B cell (primary cell): Measurements from ENCODE around the gene MSI1. TPM values are rescaled to one million over a fixed set of nuclear protein-coding genes. Genes with fewer than 3 reads are reported as not detected.

Experiments
- ATAC-seq: fragments of 200-7000 bp; cut with Tn5 transposase; one replicate; pipeline ENCODE4 v1.10.0; 2021; ENCODE audit warnings: low read depth, mild to moderate bottlenecking, moderate number of reproducible peaks, moderate library complexity
- CTCF ChIA-PET: fragments of 350-600 bp; sonication (Branson Sonifier 250); formaldehyde crosslinking; loops from one replicate; lab custom pipeline; 2021; ENCODE audit warnings: antibody characterized with exemption, inconsistent platforms; lab: Charles Lee
- POLR2A ChIA-PET: fragments of 350-600 bp; sonication (Branson Sonifier 250); formaldehyde crosslinking; loops from one replicate; lab custom pipeline; 2021; ENCODE audit warnings: antibody characterized with exemption; lab: Charles Lee
- DNase-seq: peaks from one replicate; pipeline ENCODE4 v3.0.0; 2013
- H2AFZ ChIP-seq: 2 replicates; pipeline ENCODE4 v1.6.1; 2012; ENCODE audit warnings: mild to moderate bottlenecking, low read depth, low read length; ENCODE audit not compliant: insufficient read depth, poor library complexity, severe bottlenecking
- H3K27ac ChIP-seq, 2 donors: 1 replicate in 1 of 2; 2 replicates in 1 of 2; pipeline ENCODE4 v1.5.1; 2012 to 2013; ENCODE audit warnings: low read length in 2 of 2, mild to moderate bottlenecking in 2 of 2, moderate library complexity in 1 of 2
- H3K27me3 ChIP-seq, 4 experiments: fragments of 200-600 bp in 1 of 4; sonication (generic) in 1 of 4; replicated peaks in 1 of 4; 1 replicate in 2 of 4; 2 replicates in 2 of 4; pipeline versions ENCODE4 v1.6.1 to v1.7.0; 2013 to 2016; ENCODE audit warnings: low read length in 3 of 4, mild to moderate bottlenecking in 2 of 4, mixed read lengths in 1 of 4, moderate library complexity in 1 of 4; ENCODE audit not compliant: insufficient read depth in 4 of 4, control insufficient read depth in 3 of 4; ENCODE audit errors: control extremely low read depth in 1 of 4
- H3K36me3 ChIP-seq, 2 experiments: replicated peaks in 1 of 2; 1 replicate in 1 of 2; 2 replicates in 1 of 2; pipeline versions ENCODE4 v1.6.1 to v1.7.1; 2013; ENCODE audit warnings: low read length in 1 of 2; ENCODE audit not compliant: insufficient read depth in 2 of 2, control insufficient read depth in 1 of 2; ENCODE audit errors: control extremely low read depth in 1 of 2, extremely low read depth in 1 of 2
- H3K4me1 ChIP-seq, 2 donors: fragments of 200-600 bp in 1 of 2; sonication (generic) in 1 of 2; 1 replicate in 1 of 2; 2 replicates in 1 of 2; pipeline versions ENCODE4 v1.5.1 to v1.6.1; 2013 to 2017; ENCODE audit warnings: low read length in 2 of 2; ENCODE audit not compliant: control insufficient read depth in 2 of 2, insufficient read depth in 2 of 2
- H3K4me2 ChIP-seq: replicated peaks from 2 replicates; pipeline ENCODE3; 2012; ENCODE audit warnings: mild to moderate bottlenecking, low read depth, low read length; ENCODE audit not compliant: poor library complexity, severe bottlenecking
- H3K4me3 ChIP-seq, 5 experiments: fragments of 200-600 bp in 1 of 5; sonication (generic) in 1 of 5; 1 replicate in 3 of 5; 2 replicates in 2 of 5; pipeline versions ENCODE4 v1.5.1 to v1.7.0; 2011 to 2016; ENCODE audit warnings: low read length in 4 of 5, mild to moderate bottlenecking in 4 of 5, low read depth in 2 of 5, control low read depth in 1 of 5, moderate library complexity in 1 of 5; ENCODE audit not compliant: insufficient read depth in 1 of 5; ENCODE audit errors: control extremely low read depth in 1 of 5, extremely low read depth in 1 of 5
- H3K79me2 ChIP-seq: fragments of 200-600 bp; sonication (generic); one replicate; pipeline ENCODE4 v1.6.0; 2016; ENCODE audit warnings: low read length; ENCODE audit not compliant: control insufficient read depth, insufficient read depth
- H3K9ac ChIP-seq: fragments of 200-600 bp; sonication (generic); 2 replicates; pipeline ENCODE4 v1.6.1; 2017; ENCODE audit warnings: mild to moderate bottlenecking, low read length, moderate library complexity
- H3K9me3 ChIP-seq, 3 donors: one replicate each; pipeline versions ENCODE4 v1.6.1 to v1.7.1; 2013; ENCODE audit warnings: low read length in 2 of 3; ENCODE audit not compliant: control insufficient read depth in 2 of 3, insufficient read depth in 1 of 3; ENCODE audit errors: control extremely low read depth in 1 of 3
- H4K20me1 ChIP-seq: 2 replicates; pipeline ENCODE4 v1.6.0; 2012; ENCODE audit warnings: mild to moderate bottlenecking, low read length; ENCODE audit not compliant: insufficient read depth, control insufficient read depth, poor library complexity, severe bottlenecking
- H3K27ac Mint-ChIP-seq: one replicate; pipeline ENCODE4 v1.8.0; 2021; ENCODE audit warnings: mixed read lengths
- H3K27me3 Mint-ChIP-seq: one replicate; pipeline ENCODE4 v1.8.0; 2021; ENCODE audit warnings: mixed read lengths
- H3K4me1 Mint-ChIP-seq: one replicate; pipeline ENCODE4 v1.8.0; 2021; ENCODE audit warnings: mixed read lengths
- H3K4me3 Mint-ChIP-seq: one replicate; pipeline ENCODE4 v1.8.0; 2021; ENCODE audit warnings: mixed read lengths
- H3K9me3 Mint-ChIP-seq: one replicate; pipeline ENCODE4 v1.8.0; 2022; ENCODE audit warnings: mixed read lengths; ENCODE audit not compliant: insufficient read depth
- CTCF ChIP-seq: fragments of 200-600 bp; IDR thresholded peaks from one replicate; pipeline ENCODE4 v1.8.0; 2022; ENCODE audit warnings: antibody characterized with exemption, mild to moderate bottlenecking
- EZH2 ChIP-seq: IDR thresholded peaks from 2 replicates; pipeline ENCODE4 v1.6.1; 2012; ENCODE audit warnings: borderline replicate concordance, low read depth, mild to moderate bottlenecking, moderate library complexity, low read length; ENCODE audit not compliant: insufficient read depth, poor library complexity, severe bottlenecking
- WGBS: methylation state at CpG from one replicate; pipeline ENCODE4 v1.1.5; 2013; ENCODE audit warnings: missing lambda C conversion rate; ENCODE audit not compliant: insufficient coverage; 5-methylcytosine and 5-hydroxymethylcytosine counted together
- intact Hi-C: fragments of 100-400 bp; cut with micrococcal nuclease; formaldehyde crosslinking; loops from one replicate; pipeline ENCODE4 v1.10.0; 2022
- polyA plus RNA-seq: library from polyadenylated mRNA; depleted of rRNA; stranded (reverse); fragments of >200 nt; gene quantifications from 2 replicates; pipeline ENCODE4 v1.2.3, GENCODE V29; 2012
- total RNA-seq, 2 donors: library from RNA; stranded (reverse); fragments of 120-200 nt in 1 of 2; gene quantifications; 1 replicate in 1 of 2; 2 replicates in 1 of 2; pipeline versions ENCODE4 v1.2.3 to v1.2.4, GENCODE V29; 2013 to 2022

Gene MSI1
- total and polyA plus RNA-seq, 2 donors (not counting 1 experiment from before 2014, with no cell fraction given) = not detected

- Histone ChIP-seq H3K79me2 (no peaks in the 10 kb centered on the region), H3K36me3 (no peaks in the 10 kb centered on the region), H2AFZ (no peak overlapping the region), H3K27ac (no peak overlapping the region), H3K4me3 (no peak overlapping the region), H3K9ac (no peak overlapping the region), H3K4me2 (no peak overlapping the region), H3K9me3 (no peaks in the 10 kb centered on the region), H4K20me1 (no peaks in the 10 kb centered on the region), H3K4me1 (peaks cover 8 to 23% of the 10 kb centered on the region in 2 donors), H3K27me3 (peaks cover 0 to 81% (median 42%) of the 10 kb centered on the region in 4 experiments)
- 68% methylated on average over 7 of the region's 7 CpGs for WGBS
- TF ChIP-seq EZH2 (no peak), CTCF (no peak)
- H3K27me3 Mint-ChIP-seq = peaks cover 80% of the 10 kb centered on the region
- H3K4me1 Mint-ChIP-seq = peaks cover 19% of the 10 kb centered on the region
- CTCF ChIA-PET = interaction anchor here (0.8 to 3.5 kb wide), 4 partner anchors 10 to 99 kb away, joined by 3 to 13 read pairs (median 3); no protein-coding TSS in a partner anchor
- ATAC-seq (no peak), DNase-seq (no peak)
- no peaks in the 10 kb centered on the region for H3K9me3 Mint-ChIP-seq
- POLR2A ChIA-PET = interaction anchor here (0.6 kb wide), 1 partner anchor 76 kb away, joined by 4 read pairs; no protein-coding TSS in a partner anchor
- H3K27ac Mint-ChIP-seq = no peak overlapping the region
- H3K4me3 Mint-ChIP-seq = peak overlapping the region; percentile 67
- intact Hi-C loops = no loop called here
Observed at GRCh38 chr12:120366845-120367232, 2.1 kb downstream of the MSI1 start.

- no peak overlapping the region for H2AFZ ChIP-seq
- no peaks in the 10 kb centered on the region for H3K36me3 ChIP-seq
- H3K9me3 Mint-ChIP-seq = no peaks in the 10 kb centered on the region
- peaks cover 0 to 79% (median 40%) of the 10 kb centered on the region in 4 experiments for H3K27me3 ChIP-seq
- H3K79me2 ChIP-seq = no peaks in the 10 kb centered on the region
- ChIA-PET CTCF (interaction anchor here (1.0 to 3.5 kb wide), 3 partner anchors 9 to 100 kb away, joined by 3 to 13 read pairs (median 3); no protein-coding TSS in a partner anchor), POLR2A (no interaction called here)
- TF ChIP-seq EZH2 (no peak), CTCF (no peak)
- 88% methylated on average over 7 of the region's 7 CpGs for WGBS
- peaks cover 75% of the 10 kb centered on the region for H3K27me3 Mint-ChIP-seq
- no peak overlapping the region for H3K4me3 Mint-ChIP-seq
- no peaks in the 10 kb centered on the region for H3K9me3 ChIP-seq
- peaks cover 21% of the 10 kb centered on the region for H3K4me1 Mint-ChIP-seq
- H3K9ac ChIP-seq = no peak overlapping the region
- no peak for DNase-seq
- H3K4me3 ChIP-seq = no peak overlapping the region
- intact Hi-C loops = no loop called here
- H3K27ac Mint-ChIP-seq = no peak overlapping the region
- no peak overlapping the region for H3K27ac ChIP-seq
- peaks cover 8 to 28% of the 10 kb centered on the region in 2 donors for H3K4me1 ChIP-seq
- no peaks in the 10 kb centered on the region for H4K20me1 ChIP-seq
- no peak for ATAC-seq
- no peak overlapping the region for H3K4me2 ChIP-seq
Observed at GRCh38 chr12:120366341-120366705, 2.6 kb downstream of the MSI1 start.
